ENCODE data around the gene PCSK2. TPM values are rescaled to one million over a fixed set of nuclear protein-coding genes. Genes with fewer than 3 reads are reported as not detected.
A peak's percentile ranks its signal among the peaks of the same experiment; 100 is the strongest.

The PCSK2 gene
- total RNA-seq, 5 donors from 2014 or later (not counting 1 experiment from before 2014, with no cell fraction given) = not detected

DNA sequence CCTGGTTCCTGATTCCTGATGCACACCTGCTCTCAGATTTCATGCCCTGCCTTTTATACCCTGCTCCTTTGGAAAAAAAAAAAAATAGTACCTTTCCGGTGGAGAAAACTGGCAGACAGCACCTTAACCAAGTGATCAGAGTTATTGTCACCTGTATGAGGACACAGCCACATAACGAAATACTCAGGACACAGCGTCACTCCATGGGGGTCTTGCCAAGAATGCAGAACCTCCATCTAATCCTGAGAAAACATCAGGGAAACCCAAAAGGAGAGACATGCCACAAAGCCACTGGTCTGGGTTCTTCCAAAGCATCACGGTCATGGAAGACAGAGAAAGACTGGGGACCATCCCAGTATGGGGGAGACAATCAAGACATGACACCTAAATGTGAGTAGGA is 275.3 kb downstream of the PCSK2 start:
- ChIA-PET POLR2A (interaction anchor here in 1 of 2 donors (0.7 kb wide), 1 partner anchor 748 kb away, joined by 3 read pairs; no protein-coding TSS in a partner anchor), CTCF (interaction anchor here (0.7 to 0.9 kb wide), 2 partner anchors 47 to 181 kb away, joined by 3 read pairs; no protein-coding TSS in a partner anchor)
- H3K27me3 ChIP-seq (replicated peaks in 1 of 2; ENCODE audit: control insufficient read depth in 2 of 2, extremely low read depth in 1 of 2, insufficient read depth in 2 of 2, low read length in 1 of 2) = no peaks in the 10 kb centered on the region
- peaks cover 28 to 36% (median 31%) of the 10 kb centered on the region in 3 donors for H3K4me1 Mint-ChIP-seq
- H3K9me3 ChIP-seq = no peaks in the 10 kb centered on the region
- no peak for DNase-seq
- H3K36me3 Mint-ChIP-seq = no peaks in the 10 kb centered on the region
- H3K27ac ChIP-seq (ENCODE audit: low read length) = no peak overlapping the region
- H3K4me3 ChIP-seq (ENCODE audit: control insufficient read depth in 1 of 2, extremely low read depth in 1 of 2, low read length in 1 of 2) = no peak overlapping the region
- H3K9me3 Mint-ChIP-seq = no peaks in the 10 kb centered on the region
- no peak overlapping the region for H3K4me3 Mint-ChIP-seq
- H3K27me3 Mint-ChIP-seq = no peaks in the 10 kb centered on the region
- 83% methylated on average over 4 of the region's 4 CpGs for WGBS (ENCODE audit: insufficient coverage)
- H3K36me3 ChIP-seq (ENCODE audit: control insufficient read depth in 2 of 2, extremely low read depth in 1 of 2, insufficient read depth in 1 of 2, low read length in 1 of 2) = no peaks in the 10 kb centered on the region
- H3K27ac Mint-ChIP-seq = no peak overlapping the region
- H3K4me1 ChIP-seq (ENCODE audit: control insufficient read depth in 1 of 2, extremely low read depth in 1 of 2, insufficient read depth in 2 of 2, low read length in 2 of 2) = peaks cover 9 to 39% of the 10 kb centered on the region in 2 experiments
- ATAC-seq (replicated peaks in 1 of 4) = no peak

- Histone ChIP-seq H3K4me3 (ENCODE audit: control insufficient read depth in 1 of 2, extremely low read depth in 1 of 2, low read length in 1 of 2) (no peak overlapping the region), H3K27ac (ENCODE audit: low read length) (no peak overlapping the region), H3K4me1 (ENCODE audit: control insufficient read depth in 1 of 2, extremely low read depth in 1 of 2, insufficient read depth in 2 of 2, low read length in 2 of 2) (peaks cover 9 to 43% of the 10 kb centered on the region in 2 experiments), H3K36me3 (ENCODE audit: control insufficient read depth in 2 of 2, extremely low read depth in 1 of 2, insufficient read depth in 1 of 2, low read length in 1 of 2) (no peaks in the 10 kb centered on the region), H3K9me3 (no peaks in the 10 kb centered on the region), H3K27me3 (replicated peaks in 1 of 2; ENCODE audit: control insufficient read depth in 2 of 2, extremely low read depth in 1 of 2, insufficient read depth in 2 of 2, low read length in 1 of 2) (no peaks in the 10 kb centered on the region)
- Mint-ChIP-seq H3K4me3 (peak overlapping the region in 1 of 3 donors; percentile 88), H3K27me3 (no peaks in the 10 kb centered on the region), H3K27ac (peak overlapping the region; percentile 28 to 90), H3K4me1 (peaks cover 30 to 41% (median 31%) of the 10 kb centered on the region in 3 donors), H3K36me3 (no peaks in the 10 kb centered on the region), H3K9me3 (no peaks in the 10 kb centered on the region)
- ChIA-PET CTCF (interaction anchor here (0.5 to 2.3 kb wide), 9 partner anchors 28 to 804 kb away, joined by 3 to 9 read pairs (median 5); partner anchors contain the start of genes BFSP1 (in 1 of the 2) and DSTN (in 1 of the 2)), POLR2A (interaction anchor here in 1 of 2 donors (0.5 kb wide), 1 partner anchor 492 kb away, joined by 3 read pairs; no protein-coding TSS in a partner anchor)
- DNase-seq (peak in 2 of 35 experiments; percentile 29 to 39), ATAC-seq (replicated peaks in 1 of 4) (peak in 1 of 4 experiments; percentile 25)
- WGBS (ENCODE audit: insufficient coverage) = 36% methylated on average over 4 of the region's 6 CpGs
Measured at GRCh38 chr20:17503301-17504065, 276.6 kb downstream of the PCSK2 start.

DNA sequence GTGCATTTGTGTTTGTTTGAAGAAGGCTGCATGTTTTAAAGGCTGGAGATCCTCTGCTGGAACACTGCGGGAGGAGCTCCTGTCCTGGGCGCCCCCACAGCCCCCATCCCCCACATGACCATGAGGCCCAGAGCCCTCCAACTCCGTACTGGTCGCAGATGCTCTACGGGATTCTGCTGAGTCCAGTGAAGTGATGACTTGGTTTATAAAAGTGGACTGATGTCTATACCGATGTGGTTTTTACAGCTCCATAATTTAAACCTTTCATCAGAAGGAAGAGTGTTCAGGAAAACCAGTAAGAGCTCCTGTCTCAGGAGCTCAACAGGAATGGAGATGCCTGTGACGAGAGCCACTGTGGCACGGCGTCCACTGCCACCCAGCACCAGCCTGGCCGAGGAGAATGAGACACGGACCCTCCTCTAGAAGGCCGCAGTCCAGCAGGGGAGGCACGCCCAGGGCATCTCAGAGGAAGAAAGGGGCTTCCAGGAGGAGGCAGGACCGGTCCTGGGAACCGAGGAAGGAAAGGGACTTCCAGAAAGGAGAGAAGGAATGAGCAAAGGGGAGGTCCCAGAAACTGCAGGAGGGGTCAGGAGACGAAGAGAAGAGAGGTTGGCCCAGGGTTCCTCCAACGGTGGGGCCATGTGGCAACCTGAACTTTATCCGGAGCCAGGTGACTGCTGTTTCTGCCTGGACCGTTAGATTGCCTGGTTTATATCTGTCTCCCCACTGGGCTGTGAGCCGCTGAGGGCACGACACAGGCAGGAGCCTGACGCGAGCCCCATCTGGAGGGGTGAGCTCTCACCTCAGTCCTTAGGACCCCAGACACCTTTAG is 277.4 kb downstream of the PCSK2 start:
- H3K9me3 Mint-ChIP-seq = no peaks in the 10 kb centered on the region
- DNase-seq (peak in 18 of 35 experiments; percentile 3 to 37 (median 13)), ATAC-seq (replicated peaks in 1 of 4) (peak; percentile 33 to 57 (median 42))
- Histone ChIP-seq H3K27ac (ENCODE audit: low read length) (no peak overlapping the region), H3K36me3 (ENCODE audit: control insufficient read depth in 2 of 2, extremely low read depth in 1 of 2, insufficient read depth in 1 of 2, low read length in 1 of 2) (no peaks in the 10 kb centered on the region), H3K4me1 (ENCODE audit: control insufficient read depth in 1 of 2, extremely low read depth in 1 of 2, insufficient read depth in 2 of 2, low read length in 2 of 2) (peaks cover 9 to 43% of the 10 kb centered on the region in 2 experiments), H3K9me3 (no peaks in the 10 kb centered on the region), H3K27me3 (replicated peaks in 1 of 2; ENCODE audit: control insufficient read depth in 2 of 2, extremely low read depth in 1 of 2, insufficient read depth in 2 of 2, low read length in 1 of 2) (no peaks in the 10 kb centered on the region), H3K4me3 (ENCODE audit: control insufficient read depth in 1 of 2, extremely low read depth in 1 of 2, low read length in 1 of 2) (peak overlapping the region in 1 of 2 donors; percentile 65)
- no peaks in the 10 kb centered on the region for H3K27me3 Mint-ChIP-seq
- H3K27ac Mint-ChIP-seq = peak overlapping the region; percentile 28 to 90
- H3K36me3 Mint-ChIP-seq = no peaks in the 10 kb centered on the region
- POLR2A ChIA-PET = interaction anchor here in 1 of 2 donors (0.5 to 0.7 kb wide), 2 partner anchors 89 to 491 kb away, joined by 3 to 9 read pairs; no protein-coding TSS in a partner anchor
- CTCF ChIA-PET = interaction anchor here (0.6 to 2.6 kb wide), 32 partner anchors 8 to 805 kb away, joined by 3 to 19 read pairs (median 4); partner anchors contain the start of genes BFSP1 (in 1 of the 2), DSTN (in 1 of the 2) and RRBP1 (in 1 of the 2)
- H3K4me1 Mint-ChIP-seq = peaks cover 30 to 41% (median 31%) of the 10 kb centered on the region in 3 donors
- WGBS (ENCODE audit: insufficient coverage) = 46% methylated on average over 15 of the region's 23 CpGs
- H3K4me3 Mint-ChIP-seq = peak overlapping the region; percentile 86 to 88 (median 88)

DNA sequence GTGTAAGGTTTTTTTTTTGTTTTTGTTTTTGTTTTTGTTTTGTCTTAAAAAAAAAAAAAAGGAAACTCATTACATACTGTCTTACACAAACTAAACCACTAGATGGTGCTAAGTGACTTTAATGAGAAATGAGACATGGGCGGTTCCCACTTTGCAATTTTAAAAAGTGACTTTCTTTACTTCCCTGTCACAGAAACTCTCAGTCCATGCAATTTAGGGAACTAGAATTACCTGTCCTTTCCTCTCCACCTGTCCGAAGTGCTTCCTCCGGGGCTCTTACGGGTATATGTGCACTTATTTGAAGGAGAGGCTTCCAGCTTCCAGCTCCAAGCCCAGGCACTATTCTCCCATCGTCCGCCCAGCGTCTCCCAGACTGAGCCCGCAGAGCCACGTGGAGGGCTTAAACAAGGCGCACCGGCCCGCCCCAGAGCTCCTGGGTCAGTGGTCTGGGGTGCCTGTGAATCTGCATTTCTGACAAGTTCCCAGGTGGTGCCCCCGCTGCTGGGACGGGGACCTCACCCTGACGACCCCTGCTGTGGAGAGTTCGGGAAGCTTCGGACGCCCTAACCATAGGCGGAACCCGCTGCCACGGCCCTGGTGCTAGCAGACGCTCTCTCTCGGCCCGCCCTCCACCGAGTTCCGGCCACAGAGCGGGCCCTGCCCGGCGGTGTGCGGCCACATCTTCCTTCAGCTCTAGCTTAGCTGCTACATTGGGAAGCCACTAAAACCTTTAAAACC is 278.2 kb downstream of the PCSK2 start:
- Mint-ChIP-seq H3K36me3 (no peaks in the 10 kb centered on the region), H3K4me1 (peaks cover 30 to 42% (median 31%) of the 10 kb centered on the region in 3 donors), H3K9me3 (no peaks in the 10 kb centered on the region), H3K4me3 (peak overlapping the region; percentile 86 to 88 (median 88)), H3K27me3 (no peaks in the 10 kb centered on the region), H3K27ac (peak overlapping the region; percentile 83 to 90)
- POLR2A ChIA-PET = interaction anchor here in 1 of 2 donors (0.7 kb wide), 1 partner anchor 89 kb away, joined by 9 read pairs; no protein-coding TSS in a partner anchor
- DNase-seq (peak in 24 of 35 experiments; percentile 4 to 80 (median 29)), ATAC-seq (replicated peaks in 1 of 4) (peak; percentile 75 to 79 (median 76))
- H3K27me3 ChIP-seq (replicated peaks in 1 of 2; ENCODE audit: control insufficient read depth in 2 of 2, extremely low read depth in 1 of 2, insufficient read depth in 2 of 2, low read length in 1 of 2) = no peaks in the 10 kb centered on the region
- peaks cover 9 to 43% of the 10 kb centered on the region in 2 experiments for H3K4me1 ChIP-seq (ENCODE audit: control insufficient read depth in 1 of 2, extremely low read depth in 1 of 2, insufficient read depth in 2 of 2, low read length in 2 of 2)
- peak overlapping the region; percentile 53 to 65 for H3K4me3 ChIP-seq (ENCODE audit: control insufficient read depth in 1 of 2, extremely low read depth in 1 of 2, low read length in 1 of 2)
- H3K27ac ChIP-seq (ENCODE audit: low read length) = peak overlapping the region; percentile 48
- no peaks in the 10 kb centered on the region for H3K36me3 ChIP-seq (ENCODE audit: control insufficient read depth in 2 of 2, extremely low read depth in 1 of 2, insufficient read depth in 1 of 2, low read length in 1 of 2)
- WGBS (ENCODE audit: insufficient coverage) = 0% methylated on average over 23 of the region's 30 CpGs
- CTCF ChIA-PET = interaction anchor here (0.6 to 2.6 kb wide), 32 partner anchors 9 to 806 kb away, joined by 3 to 19 read pairs (median 4); partner anchors contain the start of genes BFSP1 (in 1 of the 2), DSTN (in 1 of the 2) and RRBP1 (in 1 of the 2)
- H3K9me3 ChIP-seq = no peaks in the 10 kb centered on the region

GRCh38 chr20:17505636-17506517 is 279.0 kb downstream of the PCSK2 start:
- ChIA-PET CTCF (interaction anchor here (0.6 to 2.6 kb wide), 17 partner anchors 17 to 1162 kb away, joined by 3 to 19 read pairs (median 4); partner anchors contain the start of gene RRBP1 (in 1 of the 2)), POLR2A (interaction anchor here in 1 of 2 donors (0.6 to 0.7 kb wide), 3 partner anchors 71 to 839 kb away, joined by 3 to 6 read pairs (median 4); no protein-coding TSS in a partner anchor)
- peak overlapping the region in 1 of 2 donors; percentile 53 for H3K4me3 ChIP-seq (ENCODE audit: control insufficient read depth in 1 of 2, extremely low read depth in 1 of 2, low read length in 1 of 2)
- Mint-ChIP-seq H3K4me1 (peaks cover 31 to 45% (median 31%) of the 10 kb centered on the region in 3 donors), H3K27me3 (no peaks in the 10 kb centered on the region), H3K4me3 (peak overlapping the region; percentile 86 to 88 (median 88)), H3K9me3 (no peaks in the 10 kb centered on the region), H3K36me3 (no peaks in the 10 kb centered on the region), H3K27ac (peak overlapping the region; percentile 83 to 90)
- peaks cover 9 to 48% of the 10 kb centered on the region in 2 experiments for H3K4me1 ChIP-seq (ENCODE audit: control insufficient read depth in 1 of 2, extremely low read depth in 1 of 2, insufficient read depth in 2 of 2, low read length in 2 of 2)
- DNase-seq = peak in 15 of 35 experiments; percentile 9 to 55 (median 24)
- H3K27me3 ChIP-seq (replicated peaks in 1 of 2; ENCODE audit: control insufficient read depth in 2 of 2, extremely low read depth in 1 of 2, insufficient read depth in 2 of 2, low read length in 1 of 2) = no peaks in the 10 kb centered on the region
- ATAC-seq (replicated peaks in 1 of 4) = peak; percentile 9 to 30 (median 22)
- H3K9me3 ChIP-seq = no peaks in the 10 kb centered on the region
- H3K36me3 ChIP-seq (ENCODE audit: control insufficient read depth in 2 of 2, extremely low read depth in 1 of 2, insufficient read depth in 1 of 2, low read length in 1 of 2) = no peaks in the 10 kb centered on the region
- 50% methylated on average over 11 of the region's 19 CpGs for WGBS (ENCODE audit: insufficient coverage)
- H3K27ac ChIP-seq (ENCODE audit: low read length) = peak overlapping the region; percentile 48

All from T-cell (primary cell).